GM12875 (cell line): Measurements from ENCODE around the gene RETN.

ENCODE experiments used
- H3K4me3 ChIP-seq: one replicate; pipeline ENCODE4 v1.5.1; 2011; ENCODE audit warnings: low read depth, low read length, control low read depth
- CTCF ChIP-seq: IDR thresholded peaks from 2 replicates; pipeline ENCODE4 v1.5.1; 2011; ENCODE audit warnings: low read depth, mild to moderate bottlenecking, control low read depth, inconsistent platforms, low read length, moderate library complexity, borderline replicate concordance; ENCODE audit not compliant: insufficient read depth

The RETN gene

GRCh38 chr19:7705387-7706187 lies 36.7 kb downstream of the RETN start:
- no peak for TF ChIP-seq CTCF
- H3K4me3 ChIP-seq: peak overlapping the region; percentile 21

- TF ChIP-seq CTCF: no peak
- peak overlapping the region; percentile 21 for H3K4me3 ChIP-seq
Observed at GRCh38 chr19:7706188-7706954, 37.5 kb downstream of the RETN start.

GRCh38 chr19:7706955-7707456 lies 38.2 kb downstream of the RETN start:
- no peak for TF ChIP-seq CTCF
- H3K4me3 ChIP-seq: no peak overlapping the region

- no peak for TF ChIP-seq CTCF
- H3K4me3 ChIP-seq: no peak overlapping the region
Observed at GRCh38 chr19:7709932-7710460, 41.1 kb downstream of the RETN start.

- no peak for TF ChIP-seq CTCF
- no peak overlapping the region for H3K4me3 ChIP-seq
Observed at GRCh38 chr19:7710616-7711015, 41.8 kb downstream of the RETN start.

GRCh38 chr19:7715671-7716070 lies 46.8 kb downstream of the RETN start:
- TF ChIP-seq CTCF: no peak
- H3K4me3 ChIP-seq: no peak overlapping the region
